Neural crest cell (in vitro differentiated cells): ENCODE results near the gene FBXL2. TPM values are rescaled to one million over a fixed set of nuclear protein-coding genes. Genes with fewer than 3 reads are reported as not detected.

Experiments
- DNase-seq: peaks from one replicate; pipeline ENCODE4 v3.0.0; 2021; ENCODE audit warnings: low read depth, mixed read lengths, low spot score
- H3K27ac Mint-ChIP-seq: one replicate; pipeline ENCODE4 v1.8.0; 2021; ENCODE audit warnings: mild to moderate bottlenecking, mixed read lengths; ENCODE audit not compliant: unreplicated experiment
- H3K27me3 Mint-ChIP-seq: 2 replicates; pipeline ENCODE4 v1.8.0; 2021; ENCODE audit warnings: low read depth, mild to moderate bottlenecking, mixed read lengths
- H3K36me3 Mint-ChIP-seq: 2 replicates; pipeline ENCODE4 v1.8.0; 2021; ENCODE audit warnings: low read depth, mild to moderate bottlenecking, mixed read lengths
- H3K4me1 Mint-ChIP-seq: 2 replicates; pipeline ENCODE4 v1.8.0; 2021; ENCODE audit warnings: mixed read lengths
- H3K4me3 Mint-ChIP-seq: one replicate; pipeline ENCODE4 v1.8.0; 2021; ENCODE audit warnings: mild to moderate bottlenecking, mixed read lengths
- H3K9me3 Mint-ChIP-seq: 2 replicates; pipeline ENCODE4 v1.8.0; 2021; ENCODE audit warnings: mixed read lengths
- total RNA-seq: library from RNA; stranded (reverse); gene quantifications from 2 replicates; pipeline ENCODE4 v1.2.1, GENCODE V29; 2021
- TF ChIP-seq, protein P1 (sequence below): fragments of 200-600 bp; sonication (generic); conservative IDR thresholded peaks from 2 replicates; pipeline ENCODE4 v1.5.0; 2021; ENCODE audit warnings: antibody characterized with exemption, mild to moderate bottlenecking

The FBXL2 gene
- total RNA-seq, 1 donor from 2014 or later: 11.4 TPM

DNA sequence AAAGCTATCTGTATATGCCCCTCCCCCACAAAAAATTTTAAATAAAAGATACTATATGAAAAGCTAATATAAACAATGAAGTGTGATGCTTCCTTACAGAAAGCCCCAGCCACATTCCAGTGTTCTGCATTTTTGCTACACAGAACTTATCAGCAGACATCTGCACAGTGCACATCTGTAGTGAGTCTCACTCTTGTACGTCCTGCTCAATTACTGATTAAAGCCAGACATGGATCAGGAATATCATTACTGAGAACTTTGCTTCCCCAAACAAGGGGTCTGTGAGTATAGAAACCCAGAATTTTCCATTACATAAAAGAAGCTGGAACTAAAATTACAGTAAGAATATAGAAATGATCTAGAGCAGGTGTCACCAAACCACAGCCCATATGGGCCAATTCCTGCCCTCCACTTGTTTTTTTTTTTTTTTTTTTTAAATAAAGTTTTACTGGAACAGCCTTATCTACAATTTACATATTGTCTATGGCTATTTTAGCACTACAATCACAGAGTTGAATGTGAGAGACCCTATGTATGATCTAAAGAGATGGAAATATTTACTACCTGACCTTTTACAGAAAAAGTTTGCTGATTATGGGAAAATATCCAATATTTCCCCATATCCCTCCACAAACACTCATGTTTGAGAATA is 117.3 kb downstream of the FBXL2 start:
- H3K27ac Mint-ChIP-seq: no peak overlapping the region
- H3K4me3 Mint-ChIP-seq: no peak overlapping the region
- H3K9me3 Mint-ChIP-seq: no peaks in the 10 kb centered on the region
- no peaks in the 10 kb centered on the region for H3K27me3 Mint-ChIP-seq
- H3K36me3 Mint-ChIP-seq: peaks cover 11% of the 10 kb centered on the region
- H3K4me1 Mint-ChIP-seq: no peaks in the 10 kb centered on the region
- TF ChIP-seq, protein P1, sequence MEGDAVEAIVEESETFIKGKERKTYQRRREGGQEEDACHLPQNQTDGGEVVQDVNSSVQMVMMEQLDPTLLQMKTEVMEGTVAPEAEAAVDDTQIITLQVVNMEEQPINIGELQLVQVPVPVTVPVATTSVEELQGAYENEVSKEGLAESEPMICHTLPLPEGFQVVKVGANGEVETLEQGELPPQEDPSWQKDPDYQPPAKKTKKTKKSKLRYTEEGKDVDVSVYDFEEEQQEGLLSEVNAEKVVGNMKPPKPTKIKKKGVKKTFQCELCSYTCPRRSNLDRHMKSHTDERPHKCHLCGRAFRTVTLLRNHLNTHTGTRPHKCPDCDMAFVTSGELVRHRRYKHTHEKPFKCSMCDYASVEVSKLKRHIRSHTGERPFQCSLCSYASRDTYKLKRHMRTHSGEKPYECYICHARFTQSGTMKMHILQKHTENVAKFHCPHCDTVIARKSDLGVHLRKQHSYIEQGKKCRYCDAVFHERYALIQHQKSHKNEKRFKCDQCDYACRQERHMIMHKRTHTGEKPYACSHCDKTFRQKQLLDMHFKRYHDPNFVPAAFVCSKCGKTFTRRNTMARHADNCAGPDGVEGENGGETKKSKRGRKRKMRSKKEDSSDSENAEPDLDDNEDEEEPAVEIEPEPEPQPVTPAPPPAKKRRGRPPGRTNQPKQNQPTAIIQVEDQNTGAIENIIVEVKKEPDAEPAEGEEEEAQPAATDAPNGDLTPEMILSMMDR: no peak
- DNase-seq: no peak

DNA sequence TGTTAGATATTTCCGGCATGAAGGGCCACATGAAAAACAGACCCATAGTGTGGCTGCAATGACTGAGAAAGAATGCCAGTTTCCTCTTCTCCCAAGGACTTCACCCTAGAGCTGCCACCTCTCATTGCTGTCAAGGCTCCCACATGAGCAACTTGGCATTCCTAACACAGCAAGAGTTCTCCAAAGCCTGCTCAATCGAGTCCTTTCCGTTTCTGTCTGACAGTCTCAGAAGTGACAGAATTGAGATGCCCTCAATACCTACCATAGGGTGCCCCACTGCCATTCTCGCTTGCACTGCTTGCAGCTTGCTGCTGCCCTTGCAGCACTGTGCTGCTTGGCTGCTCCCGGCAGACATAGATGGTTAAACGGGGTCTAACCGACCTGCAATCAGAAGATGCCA is 118.7 kb downstream of the FBXL2 start:
- no peak for DNase-seq
- TF ChIP-seq, protein P1: no peak
- H3K4me3 Mint-ChIP-seq: no peak overlapping the region
- H3K4me1 Mint-ChIP-seq: no peaks in the 10 kb centered on the region
- no peak overlapping the region for H3K27ac Mint-ChIP-seq
- peaks cover 7% of the 10 kb centered on the region for H3K36me3 Mint-ChIP-seq
- H3K9me3 Mint-ChIP-seq: no peaks in the 10 kb centered on the region
- no peaks in the 10 kb centered on the region for H3K27me3 Mint-ChIP-seq

DNA sequence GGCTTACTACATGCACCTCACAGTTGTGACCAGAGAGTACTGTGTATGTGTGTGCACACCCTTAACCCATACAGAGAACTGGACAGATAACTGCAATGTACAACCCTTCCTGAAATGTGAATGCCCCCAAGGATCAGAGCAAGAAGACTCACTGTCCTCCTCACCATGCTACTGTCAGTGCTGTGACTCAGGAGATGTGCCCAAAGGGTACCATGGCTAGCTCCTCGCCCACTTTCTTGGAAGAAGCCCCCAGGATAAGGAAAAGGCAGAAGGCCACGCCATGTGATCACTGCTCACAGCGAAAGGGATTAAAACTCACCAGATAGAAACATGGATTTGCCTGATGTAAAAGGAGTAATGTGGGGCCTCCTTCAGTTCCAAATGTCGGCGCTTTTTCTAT is 121.2 kb downstream of the FBXL2 start:
- Mint-ChIP-seq H3K36me3 (peaks cover 9% of the 10 kb centered on the region), H3K4me3 (no peak overlapping the region), H3K9me3 (no peaks in the 10 kb centered on the region), H3K27ac (no peak overlapping the region), H3K27me3 (no peaks in the 10 kb centered on the region), H3K4me1 (no peaks in the 10 kb centered on the region)
- TF ChIP-seq, protein P1: no peak
- no peak for DNase-seq

DNA sequence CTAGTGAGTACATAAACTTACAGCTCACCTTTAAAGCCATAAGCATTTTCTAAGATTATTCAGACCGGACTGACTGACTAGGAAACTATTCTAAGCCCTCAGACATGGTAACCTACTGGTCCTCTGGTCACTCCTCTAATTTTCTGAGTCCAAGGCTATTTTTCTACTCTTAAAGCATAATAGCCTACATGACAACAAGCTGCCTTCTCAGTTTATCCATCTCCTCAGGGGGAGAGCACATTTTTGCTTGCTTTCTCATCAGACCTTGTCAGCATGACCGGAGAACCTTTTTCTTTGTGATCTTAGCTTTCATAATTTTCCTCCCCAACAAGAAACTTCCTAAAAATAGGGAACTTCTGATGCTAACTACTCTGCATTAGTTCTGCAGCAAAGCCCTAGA is 124.5 kb downstream of the FBXL2 start:
- DNase-seq: no peak
- H3K36me3 Mint-ChIP-seq: peaks cover 10% of the 10 kb centered on the region
- no peaks in the 10 kb centered on the region for H3K27me3 Mint-ChIP-seq
- TF ChIP-seq, protein P1: no peak
- no peaks in the 10 kb centered on the region for H3K4me1 Mint-ChIP-seq
- H3K4me3 Mint-ChIP-seq: no peak overlapping the region
- no peak overlapping the region for H3K27ac Mint-ChIP-seq
- H3K9me3 Mint-ChIP-seq: no peaks in the 10 kb centered on the region

DNA sequence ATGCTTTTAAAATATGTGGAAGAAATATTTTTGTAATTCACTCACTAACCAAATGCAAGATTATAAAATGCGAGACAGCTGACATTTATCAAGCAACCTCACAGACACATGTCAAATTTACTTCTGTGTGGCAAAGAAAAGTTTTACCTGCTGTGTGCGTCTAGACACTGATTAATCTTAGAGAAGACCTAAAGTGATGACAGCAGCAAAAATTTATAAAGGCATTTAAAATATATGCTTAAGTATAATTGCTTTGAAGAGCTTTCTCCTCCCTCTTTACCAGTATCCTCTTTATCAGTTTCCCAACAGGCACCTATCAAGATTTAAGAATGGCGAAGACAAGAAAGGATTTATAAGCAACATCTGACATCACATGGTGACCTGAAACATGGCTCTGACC is 125.7 kb downstream of the FBXL2 start:
- Mint-ChIP-seq H3K27me3 (no peaks in the 10 kb centered on the region), H3K4me3 (no peak overlapping the region), H3K9me3 (no peaks in the 10 kb centered on the region), H3K4me1 (no peaks in the 10 kb centered on the region), H3K36me3 (peaks cover 14% of the 10 kb centered on the region), H3K27ac (no peak overlapping the region)
- TF ChIP-seq, protein P1: no peak
- DNase-seq: no peak
